Right atrium auricular region (tissue), 2 donors: ENCODE data around the gene AP2S1. TPM values are rescaled to one million over a fixed set of nuclear protein-coding genes. Genes with fewer than 3 reads are reported as not detected.
A peak's percentile ranks its signal among the peaks of the same experiment; 100 is the strongest.

Source experiments
- DNase-seq: peaks from one replicate; pipeline ENCODE4 v3.0.0-alpha.2; 2019; ENCODE audit warnings: low spot score
- H3K27ac ChIP-seq, 2 donors: fragments of 200-600 bp; sonication (generic); 1 replicate in 1 of 2; 2 replicates in 1 of 2; pipeline ENCODE4 v1.5.1; 2016 to 2019
- H3K27me3 ChIP-seq, 2 donors: fragments of 200-600 bp; sonication (generic); one replicate each; pipeline versions ENCODE4 v1.5.1 to v1.6.0; 2017 to 2019
- H3K36me3 ChIP-seq: fragments of 200-600 bp; sonication (generic); one replicate; pipeline ENCODE4 v1.5.1; 2016
- H3K4me1 ChIP-seq, 2 donors: fragments of 200-600 bp; sonication (generic); one replicate each; pipeline versions ENCODE4 v1.5.1 to v1.6.0; 2017 to 2019
- H3K4me3 ChIP-seq, 2 donors: fragments of 200-600 bp; sonication (generic); 1 replicate in 1 of 2; 2 replicates in 1 of 2; pipeline ENCODE4 v1.5.1; 2017 to 2019; ENCODE audit warnings: mild to moderate bottlenecking in 1 of 2, moderate library complexity in 1 of 2
- H3K9me3 ChIP-seq, 2 donors: fragments of 200-600 bp; sonication (generic); one replicate each; pipeline ENCODE4 v1.5.1; 2019
- total RNA-seq, 2 donors: library from RNA; depleted of rRNA; stranded (reverse); fragments of >200 nt; gene quantifications; one replicate each; pipeline ENCODE4 v1.1.0, GENCODE V29; 2016
- TF ChIP-seq, protein P1 (sequence below), 2 donors: fragments of 200-600 bp; sonication (generic); IDR thresholded peaks; one replicate each; pipeline ENCODE4 v1.5.1; 2019; ENCODE audit warnings: antibody characterized with exemption in 2 of 2

Gene AP2S1
- total RNA-seq, 2 donors from 2014 or later = 61.0 to 103 TPM

DNA sequence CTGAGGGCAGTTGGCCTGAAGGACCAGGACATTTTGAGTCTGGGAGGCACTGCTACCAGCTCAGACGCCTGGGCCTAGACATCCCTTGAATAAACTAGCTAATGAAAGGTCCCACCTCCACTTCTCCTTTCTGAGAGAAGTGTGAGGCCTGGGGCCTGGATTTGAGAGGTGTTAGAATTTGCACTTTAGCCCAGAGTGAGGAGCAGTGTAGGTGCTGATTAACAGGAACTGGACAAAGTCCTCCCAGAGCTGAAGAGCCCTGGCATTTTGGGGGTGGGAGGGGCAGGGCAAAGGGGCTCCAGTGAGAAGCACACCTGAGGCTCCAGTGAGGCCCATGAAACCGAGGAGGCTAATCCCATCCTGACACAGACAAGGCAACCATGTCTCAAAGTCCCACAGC lies 47.1 kb downstream of the AP2S1 start:
- H3K9me3 ChIP-seq = no peaks in the 10 kb centered on the region

DNA sequence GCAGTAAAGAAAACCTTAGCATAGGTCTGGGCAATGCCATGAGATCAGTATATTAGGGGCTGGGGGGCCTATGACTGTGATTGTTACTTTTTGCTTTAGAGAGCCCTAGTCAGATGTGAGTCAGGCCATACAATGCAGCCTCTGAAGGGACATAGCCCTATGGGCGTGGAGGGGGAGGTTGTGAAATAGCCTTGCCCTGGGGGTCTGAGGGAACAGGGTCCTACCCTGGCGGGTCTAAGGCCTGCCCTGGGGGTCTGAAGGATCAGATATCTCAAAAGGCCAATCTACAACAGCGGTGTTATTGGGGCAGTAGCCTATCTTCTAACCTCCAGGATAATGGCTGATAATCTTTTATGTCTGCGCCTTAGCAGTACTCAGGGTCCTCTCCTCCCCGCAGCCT lies 48.5 kb downstream of the AP2S1 start:
- DNase-seq = no peak
- Histone ChIP-seq H3K9me3 (no peaks in the 10 kb centered on the region), H3K4me1 (no peaks in the 10 kb centered on the region), H3K36me3 (no peaks in the 10 kb centered on the region), H3K27ac (no peak overlapping the region), H3K27me3 (no peaks in the 10 kb centered on the region), H3K4me3 (no peak overlapping the region)
- TF ChIP-seq, protein P1, sequence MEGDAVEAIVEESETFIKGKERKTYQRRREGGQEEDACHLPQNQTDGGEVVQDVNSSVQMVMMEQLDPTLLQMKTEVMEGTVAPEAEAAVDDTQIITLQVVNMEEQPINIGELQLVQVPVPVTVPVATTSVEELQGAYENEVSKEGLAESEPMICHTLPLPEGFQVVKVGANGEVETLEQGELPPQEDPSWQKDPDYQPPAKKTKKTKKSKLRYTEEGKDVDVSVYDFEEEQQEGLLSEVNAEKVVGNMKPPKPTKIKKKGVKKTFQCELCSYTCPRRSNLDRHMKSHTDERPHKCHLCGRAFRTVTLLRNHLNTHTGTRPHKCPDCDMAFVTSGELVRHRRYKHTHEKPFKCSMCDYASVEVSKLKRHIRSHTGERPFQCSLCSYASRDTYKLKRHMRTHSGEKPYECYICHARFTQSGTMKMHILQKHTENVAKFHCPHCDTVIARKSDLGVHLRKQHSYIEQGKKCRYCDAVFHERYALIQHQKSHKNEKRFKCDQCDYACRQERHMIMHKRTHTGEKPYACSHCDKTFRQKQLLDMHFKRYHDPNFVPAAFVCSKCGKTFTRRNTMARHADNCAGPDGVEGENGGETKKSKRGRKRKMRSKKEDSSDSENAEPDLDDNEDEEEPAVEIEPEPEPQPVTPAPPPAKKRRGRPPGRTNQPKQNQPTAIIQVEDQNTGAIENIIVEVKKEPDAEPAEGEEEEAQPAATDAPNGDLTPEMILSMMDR (IDR thresholded peaks at IDR 0.05) = no peak

More for the DNA sequence above, 47.1 kb downstream of the AP2S1 start:
- Histone ChIP-seq H3K27me3 (no peaks in the 10 kb centered on the region), H3K36me3 (no peaks in the 10 kb centered on the region), H3K4me1 (no peaks in the 10 kb centered on the region), H3K4me3 (no peak overlapping the region), H3K27ac (peak overlapping the region in 1 of 2 donors; percentile 53)
- TF ChIP-seq, protein P1 (IDR thresholded peaks at IDR 0.05) = no peak
- no peak for DNase-seq

DNA sequence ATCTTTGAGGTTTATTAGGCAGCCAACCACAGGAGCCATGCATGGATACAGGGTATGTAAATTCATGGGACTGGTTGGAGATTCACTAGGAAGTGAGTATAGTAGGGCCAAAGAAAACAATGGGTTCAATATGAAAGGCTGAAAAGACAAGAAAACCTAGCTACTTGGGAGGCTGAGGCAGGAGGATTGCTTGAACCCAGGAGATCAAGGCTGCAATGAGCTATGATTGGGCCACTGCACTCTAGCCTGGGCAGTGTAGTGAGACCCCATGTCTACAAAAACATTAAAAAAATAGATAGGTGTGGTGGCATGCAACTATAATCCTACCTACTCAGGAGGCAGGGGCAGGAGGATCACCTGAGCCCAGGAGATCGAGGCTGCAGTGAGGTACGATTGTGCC lies 51.9 kb downstream of the AP2S1 start:
- Histone ChIP-seq H3K27me3 (no peaks in the 10 kb centered on the region), H3K4me1 (peaks cover 0 to 6% of the 10 kb centered on the region in 2 donors), H3K36me3 (no peaks in the 10 kb centered on the region), H3K27ac (no peak overlapping the region), H3K9me3 (no peaks in the 10 kb centered on the region), H3K4me3 (no peak overlapping the region)
- TF ChIP-seq, protein P1 (IDR thresholded peaks at IDR 0.05) = no peak
- no peak for DNase-seq

DNA sequence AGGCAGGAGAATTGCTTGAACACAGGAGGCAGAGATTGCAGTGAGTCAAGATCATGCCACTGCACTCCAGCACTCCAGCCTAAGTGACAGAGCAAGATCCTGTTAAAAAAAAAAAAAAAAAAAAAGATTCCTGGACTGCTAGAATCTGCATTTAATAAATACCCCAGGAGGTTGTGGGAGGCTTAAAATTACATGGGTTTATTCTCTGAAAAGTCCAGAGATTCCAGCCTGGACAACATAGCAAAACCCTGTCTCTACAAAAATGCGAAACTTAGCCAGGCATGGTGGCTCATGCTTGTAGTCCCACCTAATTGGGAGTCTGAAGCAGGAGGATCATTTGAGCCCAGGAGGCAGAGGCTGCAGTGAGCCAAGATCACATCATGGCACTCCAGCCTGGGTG lies 52.8 kb downstream of the AP2S1 start:
- H3K9me3 ChIP-seq = no peaks in the 10 kb centered on the region
- no peaks in the 10 kb centered on the region for H3K36me3 ChIP-seq
- no peak overlapping the region for H3K4me3 ChIP-seq
- H3K27ac ChIP-seq = no peak overlapping the region
- DNase-seq = no peak
- TF ChIP-seq, protein P1 (IDR thresholded peaks at IDR 0.05) = no peak
- peaks cover 0 to 6% of the 10 kb centered on the region in 2 donors for H3K4me1 ChIP-seq
- no peaks in the 10 kb centered on the region for H3K27me3 ChIP-seq

DNA sequence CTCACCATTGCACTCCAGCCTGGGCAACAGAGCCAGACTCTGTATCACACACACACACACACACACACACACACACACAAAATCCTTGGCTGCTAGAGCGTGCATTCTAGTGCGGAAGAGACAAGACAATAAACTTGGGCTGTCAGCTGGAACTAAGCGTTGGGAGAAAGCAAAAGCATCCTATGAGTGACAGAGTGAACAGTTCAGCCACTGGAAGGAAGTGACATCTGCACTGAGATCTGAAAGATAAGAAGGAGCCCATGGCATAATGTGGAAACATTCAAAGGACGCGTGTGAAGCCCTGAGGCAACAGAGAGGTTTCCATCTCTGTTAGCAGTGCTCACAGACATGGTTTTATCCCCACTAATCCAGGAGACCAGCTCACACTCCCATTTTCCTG lies 58.7 kb downstream of the AP2S1 start:
- Histone ChIP-seq H3K27ac (no peak overlapping the region), H3K4me3 (no peak overlapping the region), H3K36me3 (no peaks in the 10 kb centered on the region), H3K9me3 (no peaks in the 10 kb centered on the region), H3K27me3 (no peaks in the 10 kb centered on the region), H3K4me1 (peaks cover 0 to 15% of the 10 kb centered on the region in 2 donors)
- DNase-seq = no peak
- TF ChIP-seq, protein P1 (IDR thresholded peaks at IDR 0.05) = no peak

DNA sequence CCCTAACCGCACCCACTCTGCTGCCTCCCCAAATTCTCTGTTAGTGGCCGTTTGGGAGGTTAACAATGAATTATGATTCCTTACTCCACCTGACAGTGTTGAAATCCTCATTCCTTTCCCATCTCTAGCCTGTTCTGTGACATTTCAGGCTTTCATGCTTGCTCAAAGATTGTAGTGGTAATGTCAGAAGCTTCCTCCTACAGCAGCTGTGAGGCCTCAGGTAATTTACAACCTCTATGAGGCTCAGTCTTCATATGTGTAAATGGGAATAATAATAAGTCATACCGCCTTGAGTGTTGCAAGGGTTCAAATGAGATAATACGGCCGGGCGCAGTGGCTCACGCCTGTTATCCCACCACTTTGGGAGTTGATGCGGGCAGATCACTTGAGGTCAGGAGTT lies 61.3 kb downstream of the AP2S1 start:
- Histone ChIP-seq H3K27me3 (no peaks in the 10 kb centered on the region), H3K9me3 (no peaks in the 10 kb centered on the region), H3K36me3 (no peaks in the 10 kb centered on the region), H3K27ac (no peak overlapping the region), H3K4me1 (peaks cover 0 to 35% of the 10 kb centered on the region in 2 donors), H3K4me3 (no peak overlapping the region)
- DNase-seq = no peak
- TF ChIP-seq, protein P1 (IDR thresholded peaks at IDR 0.05) = no peak
